Suppressor macrophage (primary cell): ENCODE results near the gene DKK1.
A peak's percentile ranks its signal among the peaks of the same experiment; 100 is the strongest.

Source experiments
- DNase-seq, 4 experiments: peaks; one replicate each; pipeline ENCODE4 v3.0.0-alpha.2; 2020 to 2022
- total RNA-seq, 17 experiments: gene quantifications; one replicate each; lab custom pipeline; 2026; ENCODE audit warnings: mixed read lengths in 6 of 17, inconsistent platforms in 3 of 17; lab: John Stamatoyannopoulos, UW

Gene DKK1, protein sequence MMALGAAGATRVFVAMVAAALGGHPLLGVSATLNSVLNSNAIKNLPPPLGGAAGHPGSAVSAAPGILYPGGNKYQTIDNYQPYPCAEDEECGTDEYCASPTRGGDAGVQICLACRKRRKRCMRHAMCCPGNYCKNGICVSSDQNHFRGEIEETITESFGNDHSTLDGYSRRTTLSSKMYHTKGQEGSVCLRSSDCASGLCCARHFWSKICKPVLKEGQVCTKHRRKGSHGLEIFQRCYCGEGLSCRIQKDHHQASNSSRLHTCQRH
- 0 to 1.1 (median 0) reads per million in 17 experiments for total RNA-seq

DNA sequence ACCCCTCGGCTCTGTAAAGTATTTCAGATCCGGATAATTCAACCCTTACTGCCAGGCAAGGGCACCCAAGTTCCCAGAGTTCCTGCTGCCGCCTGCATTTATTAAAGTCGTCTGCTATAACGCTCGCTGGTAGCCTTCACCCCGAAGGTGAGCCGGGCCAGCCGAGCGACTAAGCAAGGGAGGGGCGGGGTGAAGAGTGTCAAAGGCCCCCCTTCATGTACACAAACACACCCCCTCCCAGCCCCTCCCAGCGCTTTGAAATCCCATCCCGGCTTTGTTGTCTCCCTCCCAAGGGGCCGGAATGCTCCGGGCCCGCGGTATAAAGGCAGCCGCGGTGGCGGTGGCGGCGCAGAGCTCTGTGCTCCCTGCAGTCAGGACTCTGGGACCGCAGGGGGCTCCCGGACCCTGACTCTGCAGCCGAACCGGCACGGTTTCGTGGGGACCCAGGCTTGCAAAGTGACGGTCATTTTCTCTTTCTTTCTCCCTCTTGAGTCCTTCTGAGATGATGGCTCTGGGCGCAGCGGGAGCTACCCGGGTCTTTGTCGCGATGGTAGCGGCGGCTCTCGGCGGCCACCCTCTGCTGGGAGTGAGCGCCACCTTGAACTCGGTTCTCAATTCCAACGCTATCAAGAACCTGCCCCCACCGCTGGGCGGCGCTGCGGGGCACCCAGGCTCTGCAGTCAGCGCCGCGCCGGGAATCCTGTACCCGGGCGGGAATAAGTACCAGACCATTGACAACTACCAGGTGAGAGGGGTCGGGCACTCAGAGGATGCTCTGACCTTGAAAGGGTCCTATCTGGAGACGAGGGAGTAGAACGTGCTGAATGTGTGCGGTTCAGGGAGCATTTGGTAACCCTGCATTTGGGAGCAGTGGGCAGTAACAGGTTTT, at the start of gene DKK1:
Gene DKK1 (plus strand): TSS at position 349 of the 889 bp plus-strand sequence. CDS start 154 bp downstream, at position 503.
- peak; percentile 42 to 77 (median 58) for DNase-seq

DNA sequence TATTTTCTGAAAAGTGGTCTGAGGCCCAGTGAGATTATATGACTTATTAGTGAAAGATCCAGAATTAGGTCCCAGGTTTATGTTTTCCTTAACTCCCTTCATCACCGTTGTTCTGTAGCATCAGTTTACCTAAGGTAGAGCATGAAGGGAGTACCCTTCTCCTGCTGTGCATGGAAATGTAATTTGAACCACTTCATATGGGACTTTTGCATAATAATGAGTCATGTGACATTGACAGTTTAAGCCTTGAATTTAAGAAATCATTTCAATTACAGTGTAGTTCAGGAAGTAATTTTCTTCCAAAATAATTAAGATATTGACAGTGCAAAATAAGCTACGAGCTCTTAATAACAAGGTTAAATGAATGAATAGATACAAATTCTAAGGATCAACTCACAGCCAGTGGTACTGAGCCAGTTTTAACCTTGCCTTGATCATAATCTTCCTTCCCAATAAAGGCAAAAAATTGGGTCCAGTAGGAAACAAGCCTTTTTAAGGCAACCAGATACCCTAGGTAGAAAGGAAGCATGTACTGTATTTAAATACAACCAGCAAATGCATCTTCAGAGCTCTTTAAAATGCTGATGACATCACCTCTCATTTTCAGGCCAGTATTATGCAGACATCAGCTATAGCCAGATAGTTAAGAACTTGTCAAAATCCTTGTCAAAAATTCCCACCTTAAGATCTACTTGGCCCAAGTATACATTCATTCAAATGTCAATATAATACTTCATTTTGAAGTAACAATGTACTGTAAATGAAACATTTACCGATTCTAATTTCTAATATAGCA, 48.8 kb upstream of the DKK1 start:
- no peak for DNase-seq

DNA sequence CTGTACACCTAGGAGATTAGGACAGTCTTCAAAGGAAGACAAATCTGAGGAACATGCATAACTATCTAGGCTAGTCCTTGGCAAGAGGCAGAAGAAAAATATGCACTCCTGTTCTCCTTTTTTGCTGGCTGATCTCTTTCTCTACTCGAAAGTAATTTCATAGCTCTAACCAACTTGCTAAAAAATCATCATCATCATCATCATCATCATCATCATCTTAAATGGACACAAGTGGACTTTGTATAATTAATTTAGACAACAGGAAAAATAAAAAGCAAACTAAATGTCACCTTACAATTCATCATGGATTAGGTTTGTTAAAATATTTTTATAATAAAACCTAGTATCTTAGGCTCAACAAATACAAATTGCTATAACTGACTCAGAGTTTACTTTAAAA, 47.2 kb upstream of the DKK1 start:
- no peak for DNase-seq

DNA sequence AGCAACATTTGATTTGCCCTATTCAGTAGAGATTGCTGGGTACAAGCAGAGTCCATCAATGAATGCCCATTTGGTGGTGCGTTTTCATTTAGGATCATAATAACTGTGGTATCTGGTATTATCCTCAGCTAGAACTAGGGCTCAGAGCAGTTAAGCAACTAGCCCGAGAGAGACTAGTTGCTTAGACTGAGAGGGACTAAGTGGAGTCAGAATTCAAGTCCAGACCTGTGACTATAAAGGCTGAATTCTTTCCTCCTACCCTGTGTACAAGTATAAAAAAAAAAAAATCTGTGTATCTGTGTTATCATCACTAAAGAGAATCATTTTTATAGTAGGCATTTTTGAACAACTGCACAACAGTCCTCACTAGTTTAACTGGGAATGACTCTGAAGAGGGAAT, 45.3 kb upstream of the DKK1 start:
- DNase-seq, result no peak

DNA sequence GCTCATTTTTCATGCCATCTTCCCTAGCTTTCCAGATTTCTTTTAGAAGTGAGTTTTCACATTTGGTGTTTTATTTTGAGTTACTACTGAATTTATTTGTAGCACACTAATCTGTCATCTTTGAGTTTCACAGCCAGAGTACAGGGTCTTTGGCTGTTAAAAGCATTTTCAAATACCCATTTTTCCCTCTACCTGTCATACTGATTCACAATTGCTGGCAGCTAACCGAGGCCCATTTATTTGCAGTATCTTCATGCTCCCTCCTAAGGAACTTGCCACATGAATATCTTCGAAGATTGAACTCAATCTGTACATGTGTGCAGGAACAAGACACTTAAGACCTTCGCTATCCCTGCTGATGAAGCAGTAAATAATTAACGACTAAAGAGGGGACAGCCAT, 44.8 kb upstream of the DKK1 start:
- no peak for DNase-seq

DNA sequence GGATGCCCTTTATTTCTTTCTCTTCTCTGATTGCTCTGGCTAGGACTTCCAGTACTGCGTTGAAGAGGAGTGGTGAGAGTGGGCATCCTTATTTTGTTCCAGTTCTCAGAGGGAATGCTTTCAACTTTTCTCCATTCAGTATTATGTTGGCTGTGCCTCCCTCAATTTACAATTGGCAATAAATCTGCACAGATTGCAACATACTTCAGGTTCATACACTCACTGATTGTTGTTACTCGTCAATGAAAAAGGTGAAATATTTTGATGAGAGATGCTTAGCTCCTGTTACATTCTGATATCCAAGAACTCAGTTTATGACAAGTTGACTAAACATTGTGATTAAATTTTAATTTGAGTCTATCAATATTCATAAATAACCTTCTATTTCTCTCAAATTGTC, 37.9 kb upstream of the DKK1 start:
- DNase-seq, result no peak

DNA sequence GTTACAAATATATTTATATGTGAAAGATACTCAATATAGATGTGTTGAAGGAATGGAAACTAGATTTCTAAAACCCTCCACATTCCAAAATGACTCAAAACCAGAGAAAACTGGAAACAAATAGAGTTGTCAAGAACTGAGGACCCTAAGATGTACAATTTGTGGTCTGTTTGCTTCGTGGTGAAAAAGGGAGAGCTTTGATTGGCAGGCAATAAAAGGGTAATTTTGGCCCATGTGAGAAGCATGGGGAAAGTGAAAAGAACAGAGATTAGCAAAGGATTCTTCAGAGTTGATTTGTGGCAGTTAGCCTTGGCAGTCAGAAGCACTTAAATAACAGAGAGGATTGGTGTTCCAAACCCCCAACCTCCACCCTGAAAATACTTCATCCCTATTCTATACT, 37.1 kb upstream of the DKK1 start:
- no peak for DNase-seq

DNA sequence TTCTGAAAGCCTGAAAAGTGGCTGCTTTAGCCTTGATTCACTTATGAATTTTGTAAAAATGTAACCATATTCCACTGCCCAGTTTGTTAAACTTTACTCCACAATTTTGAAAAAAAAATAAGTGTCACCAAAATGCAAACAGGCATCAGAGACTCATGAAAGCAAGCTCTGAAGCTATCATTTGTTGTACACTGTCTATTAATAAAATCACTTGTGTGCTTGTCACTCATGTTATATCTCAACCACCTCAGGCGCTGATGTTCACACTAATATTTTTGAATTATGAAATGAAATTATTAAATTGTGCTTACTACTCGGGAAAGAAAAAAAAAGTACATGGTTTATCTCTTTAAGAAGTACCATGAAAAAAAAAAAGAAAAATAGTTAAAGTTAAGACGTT, 34.5 kb upstream of the DKK1 start:
- no peak for DNase-seq

DNA sequence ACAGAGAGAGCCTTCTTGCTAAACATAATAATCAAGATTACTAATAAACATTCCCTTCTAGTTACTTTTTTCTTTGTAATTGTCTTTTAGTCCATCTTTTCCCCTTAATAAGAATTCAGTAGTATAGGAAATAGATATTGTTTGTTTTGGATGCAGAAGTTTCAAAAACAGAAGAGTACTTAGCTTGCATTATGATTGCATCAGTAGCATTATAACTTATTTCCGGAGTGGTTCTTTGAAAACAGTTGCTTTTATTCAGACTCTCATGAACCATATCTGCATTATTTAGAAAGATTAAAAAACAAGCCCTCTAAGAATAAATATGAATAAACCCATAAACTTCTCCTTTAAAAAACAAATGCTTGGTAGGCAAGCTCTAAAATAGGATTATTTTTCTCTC, 34.0 kb upstream of the DKK1 start:
- DNase-seq, result no peak

DNA sequence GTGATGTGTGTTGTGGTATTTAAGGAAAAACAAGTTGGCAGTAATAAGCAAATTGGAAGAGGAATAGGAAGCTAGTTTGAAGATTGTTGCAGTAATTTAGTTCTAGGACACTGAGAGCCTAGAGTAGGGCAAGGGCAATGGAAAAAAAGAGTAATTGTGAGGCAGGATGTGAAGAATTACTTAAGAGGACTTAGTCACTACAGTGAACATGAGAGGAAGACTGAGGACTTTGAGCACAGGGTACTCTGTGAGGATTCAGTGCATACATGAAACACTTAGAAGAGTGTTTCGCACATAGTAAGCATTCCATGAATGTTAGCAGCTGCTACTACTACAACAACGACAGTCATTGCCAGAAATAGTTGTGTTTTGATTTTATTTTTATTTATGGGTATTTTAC, 30.9 kb upstream of the DKK1 start:
- DNase-seq, result no peak

DNA sequence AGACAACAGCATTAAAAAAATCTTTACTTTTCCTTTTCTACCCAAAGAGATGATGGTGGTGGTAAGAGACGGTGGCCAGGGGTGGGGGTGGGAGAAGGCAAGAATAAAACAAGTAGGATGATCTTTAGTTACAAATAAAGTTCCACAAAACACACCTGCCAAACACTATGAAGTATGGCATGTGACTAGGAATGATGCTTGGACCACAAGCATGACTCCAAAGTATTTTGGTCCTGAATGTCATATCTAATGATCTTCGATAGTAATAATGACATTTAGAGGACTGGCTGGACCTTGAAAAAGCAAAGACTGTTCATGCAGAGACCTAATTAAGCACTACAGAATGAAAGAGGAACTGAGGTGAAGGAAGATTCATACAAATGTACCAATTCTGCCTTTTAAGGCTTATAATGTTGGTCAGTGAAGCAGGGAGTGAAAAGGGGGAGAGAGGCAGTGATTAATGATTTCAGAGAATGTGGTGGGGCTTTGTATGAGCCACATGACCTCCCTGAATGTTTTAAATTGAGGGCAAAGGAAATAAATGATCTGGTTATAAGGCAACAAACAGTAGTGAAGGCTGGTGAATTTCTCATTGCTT, 29.6 kb upstream of the DKK1 start:
- no peak for DNase-seq

DNA sequence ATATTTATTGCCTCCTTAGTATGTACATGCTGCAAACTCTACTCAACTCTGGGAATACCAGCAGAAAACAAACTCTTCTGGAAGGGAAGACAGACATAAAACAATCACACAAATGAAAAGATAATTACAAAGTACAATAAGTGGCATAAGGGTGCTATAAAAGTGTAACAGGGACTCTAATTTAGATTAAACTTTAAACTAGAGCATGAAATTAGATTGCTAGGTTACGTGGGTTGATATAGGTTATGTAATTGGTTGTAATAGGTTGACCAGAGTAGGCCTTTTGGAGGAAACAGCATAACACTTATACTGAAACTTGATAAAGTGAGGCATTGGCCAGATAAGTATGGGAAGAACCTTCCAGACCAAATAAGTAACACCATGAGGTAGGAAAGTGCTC, 26.2 kb upstream of the DKK1 start:
- DNase-seq, result no peak

DNA sequence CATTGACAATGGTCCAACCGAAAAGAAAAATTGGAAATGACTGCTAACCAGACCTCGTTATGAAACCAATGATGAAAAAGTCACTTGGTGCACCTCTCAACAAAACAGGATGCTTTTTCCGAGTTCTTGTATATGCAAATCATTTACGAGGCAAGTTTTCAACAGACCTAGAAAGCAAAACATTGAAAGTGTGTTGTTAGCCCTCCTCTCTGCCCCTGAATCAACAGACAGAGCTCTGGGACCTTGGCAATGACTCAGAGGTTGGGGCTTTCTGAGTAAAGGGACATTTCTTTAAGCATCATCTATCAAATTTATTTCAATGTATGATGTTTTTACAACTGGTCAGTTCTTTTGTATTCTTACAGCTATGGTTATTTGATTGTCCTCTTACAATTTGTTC, 16.3 kb upstream of the DKK1 start:
- no peak for DNase-seq

DNA sequence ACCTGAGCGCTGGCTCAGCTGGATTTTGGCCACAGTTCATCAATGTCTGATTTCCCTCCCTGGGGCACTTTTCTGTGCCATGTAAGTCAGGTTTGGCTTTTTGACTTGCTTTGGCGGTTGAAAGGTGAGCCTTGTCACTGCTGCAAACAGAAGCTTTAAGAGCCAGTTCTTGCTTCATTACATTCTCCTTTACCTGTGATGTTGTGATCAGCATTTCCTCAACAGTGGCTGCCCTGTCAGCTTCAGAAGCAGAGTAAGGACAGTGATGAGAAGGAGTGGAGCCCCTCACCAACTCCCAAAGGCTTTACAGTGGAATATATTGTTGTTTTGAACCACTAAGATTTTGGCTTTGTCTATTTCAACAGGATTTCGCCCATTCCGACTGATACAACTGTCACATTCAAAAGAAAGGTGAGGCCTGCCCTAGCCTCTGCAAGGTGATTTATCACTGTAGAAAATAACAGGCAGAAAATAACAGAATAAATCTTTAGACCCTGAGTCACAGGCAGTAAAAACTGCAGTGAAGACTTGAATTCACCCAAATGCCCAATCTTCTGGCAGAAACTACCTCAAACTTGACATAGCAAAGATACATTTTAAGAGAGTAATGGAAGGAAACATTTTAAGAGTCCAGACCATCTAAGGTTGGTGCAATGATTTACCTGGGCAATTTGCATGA, 13.3 kb upstream of the DKK1 start:
- DNase-seq, result no peak

DNA sequence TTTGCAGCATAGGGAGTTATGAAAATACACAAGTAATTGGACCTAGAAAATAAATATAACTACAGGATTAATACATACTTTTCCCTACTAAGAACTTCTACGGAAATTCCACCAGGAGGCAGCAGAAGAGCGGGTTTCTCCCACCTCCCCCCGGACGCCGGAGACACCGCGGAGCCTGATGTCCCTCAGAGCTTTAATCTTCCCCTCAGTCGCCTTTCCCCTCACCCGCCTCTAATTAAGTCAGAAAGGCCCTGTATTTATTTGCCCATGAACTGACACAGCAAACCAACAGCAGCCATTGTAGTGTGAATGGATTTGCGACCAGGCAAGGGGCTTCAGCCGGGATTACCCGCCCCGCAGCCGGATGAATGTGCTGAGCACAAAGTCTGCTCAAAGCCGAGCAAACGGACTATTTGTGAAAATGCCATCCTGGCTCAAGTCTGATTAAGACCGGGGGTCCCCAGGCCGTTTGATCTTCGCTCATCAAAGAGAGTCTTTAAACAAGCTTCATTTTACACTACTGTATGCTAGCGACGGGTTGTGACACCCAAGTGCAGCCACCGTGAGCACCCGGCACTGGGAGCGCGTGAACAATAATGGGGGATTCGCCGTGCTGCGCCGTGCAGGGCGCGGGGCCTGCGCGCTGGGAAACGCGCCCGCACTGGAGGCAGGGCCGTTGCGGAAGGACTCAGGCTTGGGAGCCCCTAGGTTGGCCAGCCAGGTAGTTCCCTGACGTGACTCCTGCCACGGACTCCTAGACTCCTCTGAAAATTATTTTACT, 5.6 kb upstream of the DKK1 start:
- DNase-seq, result peak; percentile 38 to 64 (median 60)

DNA sequence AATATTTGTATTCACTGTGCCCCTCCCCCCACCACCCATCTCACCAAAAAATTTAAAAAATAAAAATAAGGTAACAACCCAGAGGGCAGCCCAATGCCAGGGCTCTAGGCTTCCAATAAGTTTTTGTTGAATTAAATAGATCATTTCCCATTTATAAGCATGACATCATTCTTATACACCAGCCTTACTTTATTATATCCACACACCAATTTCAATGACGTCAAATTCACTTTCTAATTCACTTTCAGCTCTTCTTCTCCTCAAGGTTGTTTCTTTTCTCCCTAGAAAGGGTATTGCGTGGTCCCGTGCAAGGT, 1.2 kb upstream of the DKK1 start:
- DNase-seq, result no peak

DNA sequence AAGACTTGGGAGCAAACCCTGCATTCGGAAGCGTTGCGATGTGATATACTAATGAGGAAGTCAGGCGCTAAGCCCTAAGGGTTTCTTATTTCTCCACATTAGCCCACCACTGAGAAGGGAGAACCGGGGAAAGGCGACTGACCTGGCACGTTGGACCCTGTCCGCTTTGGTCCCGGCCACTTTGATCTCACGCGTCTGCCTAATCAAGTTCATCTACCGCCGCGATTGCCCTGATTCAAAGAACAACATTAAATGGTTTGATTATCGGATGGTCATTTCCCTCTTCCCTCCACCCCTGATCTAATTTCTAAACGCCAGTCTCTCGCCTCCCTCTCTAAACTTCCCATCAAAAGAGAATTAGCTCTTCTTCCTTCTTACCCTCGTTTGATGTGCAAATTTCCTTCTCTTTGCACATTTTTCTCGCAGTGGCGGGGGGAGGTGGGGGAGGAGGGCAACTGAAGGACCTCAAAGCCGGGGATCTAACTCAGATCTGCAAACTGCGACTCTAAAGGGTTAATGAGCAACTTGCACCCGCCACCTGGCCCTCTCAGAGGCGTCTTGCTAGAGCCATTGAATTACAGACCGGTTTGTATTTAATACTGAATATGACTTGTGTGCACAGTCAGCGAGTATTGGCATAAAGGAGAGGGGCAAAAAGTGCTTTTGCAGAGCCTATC, 687 bp upstream of the DKK1 start:
- peak in 3 of 4 experiments; percentile 6 to 11 (median 10) for DNase-seq

DNA sequence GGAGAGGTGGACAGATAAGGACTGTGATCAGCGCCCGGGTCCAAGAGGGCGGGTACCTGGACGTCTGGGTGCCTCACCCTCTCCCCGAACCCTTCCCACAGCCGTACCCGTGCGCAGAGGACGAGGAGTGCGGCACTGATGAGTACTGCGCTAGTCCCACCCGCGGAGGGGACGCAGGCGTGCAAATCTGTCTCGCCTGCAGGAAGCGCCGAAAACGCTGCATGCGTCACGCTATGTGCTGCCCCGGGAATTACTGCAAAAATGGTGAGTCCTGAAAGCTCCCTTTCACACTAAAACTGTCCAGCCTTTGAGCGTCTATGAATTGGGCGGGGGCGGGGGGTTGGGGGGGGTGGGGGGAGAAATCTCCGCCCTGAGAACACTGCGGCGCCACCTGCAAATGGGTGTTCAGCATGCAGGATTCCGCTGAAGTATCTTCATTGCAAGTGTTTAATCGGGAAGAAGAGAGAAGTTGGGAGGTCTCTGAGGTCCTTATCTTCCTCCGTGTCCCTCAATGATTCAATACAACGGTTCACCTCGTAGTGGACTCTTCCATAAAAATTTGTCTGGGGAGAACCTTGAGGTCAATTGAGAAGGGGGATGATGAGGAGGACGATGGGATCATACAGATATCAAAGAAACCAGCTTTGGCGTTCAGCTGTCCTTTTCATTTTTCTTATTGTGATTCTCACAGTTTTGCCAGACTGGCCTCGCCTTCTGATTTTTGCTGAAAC, 906 bp downstream of the DKK1 start:
- DNase-seq, result no peak

DNA sequence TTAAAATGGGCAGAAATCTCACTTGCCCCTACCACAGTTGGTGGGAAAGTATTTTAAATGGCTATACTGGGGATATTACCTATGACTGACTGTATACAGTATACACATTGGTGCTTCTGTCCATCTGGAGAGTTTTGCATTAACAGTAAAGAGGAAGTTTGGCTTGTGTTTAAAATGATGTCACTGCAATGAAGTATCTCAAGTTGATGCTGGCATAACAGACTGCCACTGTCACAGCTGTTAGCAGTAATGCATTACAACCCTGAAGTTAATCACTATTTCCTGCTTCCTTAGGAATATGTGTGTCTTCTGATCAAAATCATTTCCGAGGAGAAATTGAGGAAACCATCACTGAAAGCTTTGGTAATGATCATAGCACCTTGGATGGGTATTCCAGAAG, 1.9 kb downstream of the DKK1 start:
- peak in 1 of 4 experiments; percentile 9 for DNase-seq

DNA sequence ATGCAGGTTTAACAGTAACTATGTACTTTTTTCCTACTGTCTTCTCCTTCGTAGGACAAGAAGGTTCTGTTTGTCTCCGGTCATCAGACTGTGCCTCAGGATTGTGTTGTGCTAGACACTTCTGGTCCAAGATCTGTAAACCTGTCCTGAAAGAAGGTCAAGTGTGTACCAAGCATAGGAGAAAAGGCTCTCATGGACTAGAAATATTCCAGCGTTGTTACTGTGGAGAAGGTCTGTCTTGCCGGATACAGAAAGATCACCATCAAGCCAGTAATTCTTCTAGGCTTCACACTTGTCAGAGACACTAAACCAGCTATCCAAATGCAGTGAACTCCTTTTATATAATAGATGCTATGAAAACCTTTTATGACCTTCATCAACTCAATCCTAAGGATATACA, 2.4 kb downstream of the DKK1 start:
- DNase-seq, result no peak
